B cell (primary cell): ENCODE data around the gene DMXL1.

Experiments used
- EZH2 ChIP-seq: IDR thresholded peaks from 2 replicates; pipeline ENCODE4 v1.6.1; 2012; ENCODE audit warnings: borderline replicate concordance, low read depth, mild to moderate bottlenecking, moderate library complexity, low read length; ENCODE audit not compliant: insufficient read depth, poor library complexity, severe bottlenecking
- TF ChIP-seq, protein P1 (sequence below): fragments of 200-600 bp; IDR thresholded peaks from one replicate; pipeline ENCODE4 v1.8.0; 2022; ENCODE audit warnings: antibody characterized with exemption, mild to moderate bottlenecking

DNA sequence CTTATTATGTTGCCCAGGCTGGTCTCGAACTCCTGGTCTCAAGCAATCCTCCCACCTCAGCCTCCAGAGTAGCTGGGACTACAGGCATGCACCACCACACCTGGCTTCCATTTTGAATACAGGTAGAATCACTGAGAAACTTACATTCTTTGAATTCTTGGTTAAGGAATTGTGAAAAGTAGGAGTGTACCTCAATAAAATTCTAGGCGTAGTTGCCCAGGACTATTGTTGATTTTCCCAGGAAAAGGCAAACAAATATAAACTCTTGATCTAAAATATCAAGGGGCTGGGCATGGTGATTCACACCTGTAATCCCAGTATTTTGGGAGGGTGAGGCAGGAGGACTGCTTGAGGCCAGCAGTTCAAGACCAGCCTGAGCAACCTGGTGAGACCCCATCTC, 16.8 kb upstream of the DMXL1 start:
- TF ChIP-seq, protein P1, sequence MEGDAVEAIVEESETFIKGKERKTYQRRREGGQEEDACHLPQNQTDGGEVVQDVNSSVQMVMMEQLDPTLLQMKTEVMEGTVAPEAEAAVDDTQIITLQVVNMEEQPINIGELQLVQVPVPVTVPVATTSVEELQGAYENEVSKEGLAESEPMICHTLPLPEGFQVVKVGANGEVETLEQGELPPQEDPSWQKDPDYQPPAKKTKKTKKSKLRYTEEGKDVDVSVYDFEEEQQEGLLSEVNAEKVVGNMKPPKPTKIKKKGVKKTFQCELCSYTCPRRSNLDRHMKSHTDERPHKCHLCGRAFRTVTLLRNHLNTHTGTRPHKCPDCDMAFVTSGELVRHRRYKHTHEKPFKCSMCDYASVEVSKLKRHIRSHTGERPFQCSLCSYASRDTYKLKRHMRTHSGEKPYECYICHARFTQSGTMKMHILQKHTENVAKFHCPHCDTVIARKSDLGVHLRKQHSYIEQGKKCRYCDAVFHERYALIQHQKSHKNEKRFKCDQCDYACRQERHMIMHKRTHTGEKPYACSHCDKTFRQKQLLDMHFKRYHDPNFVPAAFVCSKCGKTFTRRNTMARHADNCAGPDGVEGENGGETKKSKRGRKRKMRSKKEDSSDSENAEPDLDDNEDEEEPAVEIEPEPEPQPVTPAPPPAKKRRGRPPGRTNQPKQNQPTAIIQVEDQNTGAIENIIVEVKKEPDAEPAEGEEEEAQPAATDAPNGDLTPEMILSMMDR: no peak
- TF ChIP-seq EZH2: no peak
